GM12801 (cell line): ENCODE measurements around the gene PAXX.

Experiments used
- CTCF ChIP-seq: IDR thresholded peaks from one replicate; pipeline ENCODE4 v1.5.1; 2011; ENCODE audit warnings: control low read depth; ENCODE audit not compliant: insufficient read length; ENCODE audit errors: extremely low read depth

PAXX gene

GRCh38 chr9:137039611-137040366 is 47.6 kb downstream of the PAXX start:
- no peak for TF ChIP-seq CTCF

- no peak for TF ChIP-seq CTCF
Measured at GRCh38 chr9:137040568-137040967, 48.3 kb downstream of the PAXX start.

GRCh38 chr9:137041124-137041523 is 48.9 kb downstream of the PAXX start:
- no peak for TF ChIP-seq CTCF

GRCh38 chr9:137042751-137043727 is 50.8 kb downstream of the PAXX start:
- no peak for TF ChIP-seq CTCF
